ENCODE data around the gene ARHGAP22. TPM values are rescaled to one million over a fixed set of nuclear protein-coding genes. Genes with fewer than 3 reads are reported as not detected.

ARHGAP22 gene
- polyA plus RNA-seq, 4 donors, result 1.4 to 3.3 (median 1.9) TPM

DNA sequence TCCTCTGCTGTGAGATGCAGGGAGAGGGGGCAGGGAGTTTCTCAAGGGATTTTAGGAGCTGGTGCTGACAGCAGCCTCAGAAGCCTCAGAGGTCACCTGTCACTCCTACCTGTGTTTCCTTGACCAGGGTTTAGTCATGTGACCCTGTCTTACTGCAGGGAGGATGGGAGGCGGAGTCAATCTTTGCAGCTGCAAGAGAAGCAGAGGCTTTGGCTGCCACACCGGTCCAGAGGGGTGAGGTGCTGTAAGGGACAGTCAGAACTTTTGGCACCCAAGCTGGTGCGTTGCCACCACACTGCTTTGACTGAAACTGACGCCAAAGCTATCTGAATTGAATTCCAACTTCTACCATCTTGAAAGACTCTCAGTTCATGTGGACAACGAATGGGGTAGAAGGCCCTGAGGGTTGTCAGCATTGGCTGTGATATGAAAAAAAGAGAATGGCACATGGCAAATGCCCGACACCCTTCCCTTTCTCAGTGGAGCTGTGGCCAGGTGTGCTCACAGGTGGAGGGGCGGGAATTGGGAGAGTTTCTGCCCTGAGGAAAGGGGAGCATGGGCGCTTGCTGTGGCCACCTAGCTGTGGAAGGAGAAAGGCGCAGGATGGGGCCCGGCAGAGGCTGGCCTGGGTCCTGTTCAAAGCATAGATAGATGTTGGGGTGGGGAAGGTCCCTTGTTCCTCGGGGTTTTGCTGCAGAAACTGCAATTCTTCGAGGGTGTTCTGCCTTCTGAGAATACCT, 69.3 kb downstream of the ARHGAP22 start:
- DNase-seq (ENCODE audit: low read depth in 4 of 4, low spot score in 2 of 4), result no peak

DNA sequence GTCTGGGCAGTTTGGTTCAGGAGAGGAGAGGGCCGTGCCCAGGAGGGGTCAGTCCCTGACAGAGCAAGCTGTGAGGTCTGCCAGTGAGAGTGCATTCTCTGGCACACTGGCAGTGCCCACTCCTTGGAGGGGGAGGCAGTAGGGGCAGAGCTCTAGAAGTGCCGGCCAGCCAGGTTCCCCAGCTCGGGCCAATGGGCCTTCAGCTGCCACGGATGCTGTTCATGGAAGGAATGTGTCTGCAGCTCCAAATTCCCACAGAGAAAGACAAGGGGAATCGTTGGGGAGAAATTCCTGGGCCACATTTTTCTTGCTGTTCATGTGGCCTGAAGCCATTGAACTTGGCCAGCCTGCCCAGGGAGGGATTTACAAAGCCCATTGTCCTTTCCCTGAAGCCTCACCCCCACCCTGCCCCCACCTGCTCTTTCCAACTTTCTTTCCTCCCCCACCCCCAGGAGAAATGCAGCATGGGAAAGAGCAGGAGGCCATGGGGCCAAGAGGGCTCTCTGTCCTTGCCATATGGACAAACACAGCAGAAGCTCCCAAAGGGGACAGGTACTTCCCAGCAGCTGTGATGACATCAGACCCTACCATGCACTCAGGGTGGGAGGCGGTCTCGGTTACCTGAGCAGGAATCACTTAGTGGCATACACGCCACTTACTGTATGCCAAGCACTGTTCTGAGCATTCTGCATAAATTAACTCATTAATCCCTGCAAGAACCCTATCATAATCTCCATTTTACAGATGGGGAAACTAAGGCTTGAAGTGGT, 70.7 kb downstream of the ARHGAP22 start:
- DNase-seq (ENCODE audit: low read depth in 4 of 4, low spot score in 2 of 4), result no peak

- DNase-seq (ENCODE audit: low read depth in 4 of 4, low spot score in 2 of 4), result no peak
Observed at GRCh38 chr10:48533540-48533939, 71.3 kb downstream of the ARHGAP22 start.

DNA sequence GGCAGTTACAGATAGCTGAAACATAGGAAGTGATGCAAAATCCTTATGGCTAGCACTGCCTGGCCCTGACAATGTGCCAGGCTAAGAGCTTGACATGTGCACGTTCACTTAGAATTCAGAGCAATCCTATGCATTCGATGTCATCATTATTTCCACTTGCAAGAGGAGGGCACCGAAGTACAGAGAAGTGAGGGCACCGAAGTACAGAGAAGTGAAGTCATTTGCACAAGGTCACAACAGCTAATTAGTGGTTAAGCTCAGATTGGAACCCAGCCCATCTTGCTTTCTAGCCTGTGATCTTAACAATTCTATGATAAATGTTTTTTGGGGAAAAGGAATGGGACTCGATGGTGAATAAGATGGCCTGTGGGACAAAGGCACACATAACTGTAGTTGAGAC, 73.4 kb downstream of the ARHGAP22 start:
- no peak for DNase-seq (ENCODE audit: low read depth in 4 of 4, low spot score in 2 of 4)

- no peak for DNase-seq (ENCODE audit: low read depth in 4 of 4, low spot score in 2 of 4)
Observed at GRCh38 chr10:48529331-48529730, 75.5 kb downstream of the ARHGAP22 start.

DNA sequence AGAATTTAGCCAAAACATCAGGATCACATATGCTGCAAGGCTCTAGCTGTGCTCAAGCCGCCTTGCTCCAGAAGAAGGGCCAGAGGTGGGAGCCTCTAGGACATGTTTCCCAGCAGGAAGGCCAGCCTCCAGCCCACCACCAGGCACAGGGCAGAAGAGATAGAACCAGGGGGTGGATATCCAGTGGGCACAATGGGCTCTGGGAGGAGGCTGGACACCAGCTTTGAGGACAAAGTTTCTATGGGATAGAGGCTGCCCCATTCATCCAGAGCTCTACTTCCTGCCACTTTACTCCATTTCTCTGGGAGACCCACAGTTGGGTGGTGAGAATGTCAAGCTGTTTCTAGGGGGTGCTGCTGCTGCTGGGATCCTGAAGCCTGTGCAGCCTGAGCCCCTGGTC, 77.1 kb downstream of the ARHGAP22 start:
- no peak for DNase-seq (ENCODE audit: low read depth in 4 of 4, low spot score in 2 of 4)

DNA sequence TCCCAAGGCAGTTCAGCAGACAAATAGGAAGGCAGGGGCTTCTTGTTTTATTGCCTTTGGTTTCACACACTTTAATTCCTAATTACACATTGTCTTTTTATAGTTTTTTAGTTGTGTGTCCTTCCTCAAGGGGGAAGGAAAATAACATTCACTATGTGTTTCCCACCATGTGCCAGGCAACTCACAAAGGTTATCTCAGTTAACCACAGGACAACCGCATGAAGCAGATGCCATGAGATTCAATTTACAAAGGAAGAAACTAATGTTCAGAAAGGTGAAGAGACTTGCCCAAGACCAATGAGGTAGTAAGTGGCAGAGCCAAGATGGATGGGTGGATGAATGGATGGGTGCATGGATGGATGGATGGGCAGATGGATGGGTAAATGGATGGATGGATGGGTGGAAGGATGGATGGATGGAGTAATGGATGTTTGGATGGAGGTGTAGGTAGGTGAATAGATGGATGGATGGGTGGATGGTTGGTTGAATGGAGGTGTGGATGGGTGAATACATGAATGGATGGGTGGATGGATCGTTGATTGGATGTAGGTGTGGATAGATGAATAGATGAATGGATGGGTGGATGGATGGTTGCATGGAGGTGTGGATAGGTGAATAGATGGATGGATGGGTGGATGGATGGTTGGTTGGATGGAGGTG, 77.9 kb downstream of the ARHGAP22 start:
- DNase-seq (ENCODE audit: low read depth in 4 of 4, low spot score in 2 of 4), result no peak

- no peak for DNase-seq (ENCODE audit: low read depth in 4 of 4, low spot score in 2 of 4)
Observed at GRCh38 chr10:48526011-48526821, 78.7 kb downstream of the ARHGAP22 start.

- no peak for DNase-seq (ENCODE audit: low read depth in 4 of 4, low spot score in 2 of 4)
Observed at GRCh38 chr10:48525113-48525512, 79.8 kb downstream of the ARHGAP22 start.

- no peak for DNase-seq (ENCODE audit: low read depth in 4 of 4, low spot score in 2 of 4)
Observed at GRCh38 chr10:48523820-48524758, 80.8 kb downstream of the ARHGAP22 start.

GRCh38 chr10:48523212-48523819, 81.6 kb downstream of the ARHGAP22 start:
- DNase-seq (ENCODE audit: low read depth in 4 of 4, low spot score in 2 of 4), result peak in 2 of 4 donors; percentile 38 to 59

GRCh38 chr10:48522011-48522765, 82.7 kb downstream of the ARHGAP22 start:
- no peak for DNase-seq (ENCODE audit: low read depth in 4 of 4, low spot score in 2 of 4)

DNA sequence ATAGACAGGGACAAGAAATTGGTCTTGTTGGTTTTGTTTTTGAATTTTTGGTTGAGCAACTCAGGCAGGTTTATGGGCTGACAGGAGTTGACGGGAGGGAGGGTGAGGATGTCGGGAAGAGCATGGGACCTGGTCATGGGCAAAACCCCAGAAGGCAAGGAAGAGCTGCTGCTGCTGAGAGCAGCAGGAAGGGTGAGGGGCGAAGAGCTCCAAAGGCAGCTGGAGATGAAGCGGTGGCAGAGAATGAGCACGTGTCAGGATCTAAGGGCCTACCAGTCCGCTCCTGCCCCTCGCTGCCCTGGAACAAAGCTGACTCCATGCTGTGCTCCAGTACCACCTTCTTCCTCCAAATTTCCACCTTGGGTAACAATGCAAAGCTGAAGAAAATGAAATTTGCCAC, 84.3 kb downstream of the ARHGAP22 start:
- no peak for DNase-seq (ENCODE audit: low read depth in 4 of 4, low spot score in 2 of 4)

DNA sequence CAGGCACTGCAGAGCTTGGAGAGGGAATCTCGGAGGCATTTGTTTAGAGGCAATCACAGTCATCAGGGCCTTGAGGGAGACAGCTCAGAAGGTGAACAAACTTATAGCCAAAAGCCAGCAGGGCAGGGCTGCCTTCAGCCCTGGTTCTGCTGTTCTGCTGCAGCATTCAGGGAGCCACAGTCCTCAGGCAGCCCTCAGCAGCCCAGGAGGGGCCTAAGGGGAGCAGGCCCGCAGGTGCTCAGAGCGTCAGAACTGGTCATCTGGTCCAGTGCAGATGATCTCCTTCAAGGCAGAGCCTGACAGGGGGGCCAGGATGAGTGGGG, 84.7 kb downstream of the ARHGAP22 start:
- DNase-seq (ENCODE audit: low read depth in 4 of 4, low spot score in 2 of 4), result no peak

GRCh38 chr10:48519481-48520183, 85.2 kb downstream of the ARHGAP22 start:
- DNase-seq (ENCODE audit: low read depth in 4 of 4, low spot score in 2 of 4), result no peak

- no peak for DNase-seq (ENCODE audit: low read depth in 4 of 4, low spot score in 2 of 4)
Observed at GRCh38 chr10:48518986-48519385, 85.9 kb downstream of the ARHGAP22 start.

- DNase-seq (ENCODE audit: low read depth in 4 of 4, low spot score in 2 of 4), result no peak
Observed at GRCh38 chr10:48517911-48518811, 86.7 kb downstream of the ARHGAP22 start.
